Central memory CD4-positive, alpha-beta T cell (primary cell): ENCODE measurements around the gene ITGB1BP1.
"Not testable (repeated sequence)": the region's sequence is repeated elsewhere in the genome, so short reads cannot be mapped to it uniquely, and the experiment has no call there.

Experiments
- DNase-seq: peaks from one replicate; pipeline ENCODE4 v3.0.0; 2022

ITGB1BP1 gene

DNA sequence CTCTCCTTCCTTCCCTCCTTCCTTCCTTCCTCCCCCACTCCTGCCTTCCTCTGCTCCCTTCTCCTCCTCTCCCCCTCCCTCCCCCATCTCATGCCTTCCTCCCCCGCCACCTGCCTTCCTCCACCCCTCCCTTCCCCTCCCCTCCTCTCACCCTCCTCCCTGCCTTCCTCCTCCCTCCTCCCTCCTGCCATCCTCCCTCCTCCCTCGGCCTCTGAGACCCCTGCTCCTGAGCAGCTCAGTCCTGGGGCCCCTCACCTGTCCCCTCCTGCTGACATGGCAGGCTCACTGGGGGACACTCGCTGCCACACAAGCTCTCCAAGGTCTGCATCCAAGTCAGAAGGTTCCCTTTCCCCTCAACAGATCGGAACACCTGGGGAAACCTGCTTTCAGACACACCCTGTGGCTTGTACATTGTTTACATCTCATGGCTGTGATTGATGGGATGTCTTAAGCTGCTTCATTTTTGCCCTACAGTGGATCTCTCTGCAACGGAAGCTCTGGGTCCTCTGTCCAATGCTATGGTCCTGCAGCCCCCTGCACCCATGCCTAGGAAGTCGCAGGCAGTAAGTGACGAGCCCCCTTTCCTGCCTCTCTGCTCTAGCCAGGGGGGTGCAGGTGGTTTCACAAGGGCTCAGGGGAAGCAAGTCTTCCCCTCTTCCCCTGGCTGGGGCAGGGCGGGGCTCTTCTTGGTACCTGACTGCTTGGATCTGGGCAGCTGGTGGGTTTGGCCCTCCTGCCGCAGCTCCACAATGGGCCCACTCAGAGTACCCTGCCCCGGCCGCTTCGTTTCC lies 22.9 kb downstream of the ITGB1BP1 start:
- DNase-seq = no peak

- DNase-seq = no peak
These were observed 24.2 kb downstream of the ITGB1BP1 start for GRCh38 chr2:9398881-9399780.

DNA sequence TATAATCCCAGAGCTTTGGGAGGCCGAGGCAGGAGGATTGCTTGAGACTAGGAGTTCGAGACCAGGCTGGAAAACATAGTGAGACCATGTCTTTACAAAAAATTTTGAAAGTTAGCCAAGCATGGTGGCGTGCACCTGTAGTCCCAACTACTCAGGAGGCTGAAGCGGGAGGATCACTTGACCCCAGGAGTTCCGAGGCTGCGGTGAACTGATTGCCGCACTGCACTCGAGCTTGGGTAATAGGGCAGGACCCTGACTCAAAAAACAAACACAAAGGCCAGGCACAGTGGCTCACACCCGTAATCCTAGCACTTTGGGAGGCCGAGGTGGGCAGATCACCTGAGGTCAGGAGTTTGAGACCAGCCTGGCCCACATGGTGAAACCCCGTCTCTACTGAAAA lies 25.1 kb downstream of the ITGB1BP1 start:
- not testable (repeated sequence) for DNase-seq

DNA sequence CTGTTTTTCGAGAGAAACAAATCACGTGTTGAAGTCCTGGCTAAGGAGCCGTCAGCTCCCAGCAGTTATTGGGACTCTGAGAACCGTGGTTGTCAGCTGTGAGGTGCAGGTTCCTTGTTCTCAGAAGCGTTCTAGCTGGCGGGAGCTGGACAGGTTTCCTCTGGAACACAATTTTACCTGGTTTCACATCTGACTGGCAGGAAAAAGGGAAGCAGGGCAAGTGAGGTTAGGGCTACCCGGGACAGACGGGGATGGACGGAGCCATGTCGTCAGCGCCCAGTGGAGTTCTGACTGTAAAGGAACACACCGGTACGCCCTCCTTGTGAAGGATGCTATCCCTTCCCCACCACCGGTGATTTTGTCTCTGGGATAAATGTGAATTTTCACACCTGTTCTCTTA lies 26.1 kb downstream of the ITGB1BP1 start:
- no peak for DNase-seq

- DNase-seq = no peak
These were observed 28.5 kb downstream of the ITGB1BP1 start for GRCh38 chr2:9394816-9395215.

DNA sequence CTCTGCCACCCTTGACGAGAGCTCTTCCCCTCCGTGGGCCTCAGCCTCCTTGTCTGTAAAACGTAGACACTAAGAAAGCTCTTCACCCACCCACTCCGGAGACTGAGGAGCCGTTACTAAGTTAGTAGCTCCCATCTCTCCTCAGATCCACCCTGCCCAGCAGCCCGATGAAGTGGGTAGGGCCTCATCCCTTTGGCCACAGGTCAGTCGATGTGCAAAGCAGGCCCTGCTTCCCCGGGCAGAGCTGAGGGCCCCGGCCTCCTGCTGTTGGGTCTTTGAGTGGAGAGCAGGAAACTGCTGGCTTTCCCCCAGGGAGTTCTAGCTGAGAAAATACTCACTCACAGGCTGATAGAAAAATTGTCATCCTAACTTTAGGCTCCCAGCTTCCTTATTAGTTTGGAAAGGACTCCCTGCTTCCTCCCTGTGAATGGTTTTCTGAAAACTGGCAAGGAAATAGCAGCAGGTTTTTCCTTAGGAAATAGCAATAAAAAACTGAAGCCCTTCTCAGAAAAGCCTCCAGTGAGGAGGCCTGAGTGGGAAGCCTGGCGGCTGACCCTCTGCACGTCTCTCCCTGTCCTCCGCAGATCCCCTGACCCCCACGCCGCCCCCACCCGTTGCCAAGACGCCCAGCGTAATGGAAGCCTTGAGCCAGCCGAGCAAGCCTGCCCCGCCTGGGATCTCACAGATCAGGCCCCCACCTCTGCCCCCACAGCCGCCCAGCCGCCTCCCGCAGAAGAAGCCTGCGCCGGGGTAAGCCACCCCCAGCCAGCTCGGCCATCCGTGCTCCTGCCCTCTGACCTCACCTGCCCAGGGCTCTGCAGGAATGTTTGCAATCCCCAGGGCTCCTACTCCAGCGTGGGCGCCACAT lies 30.2 kb downstream of the ITGB1BP1 start:
- no peak for DNase-seq

DNA sequence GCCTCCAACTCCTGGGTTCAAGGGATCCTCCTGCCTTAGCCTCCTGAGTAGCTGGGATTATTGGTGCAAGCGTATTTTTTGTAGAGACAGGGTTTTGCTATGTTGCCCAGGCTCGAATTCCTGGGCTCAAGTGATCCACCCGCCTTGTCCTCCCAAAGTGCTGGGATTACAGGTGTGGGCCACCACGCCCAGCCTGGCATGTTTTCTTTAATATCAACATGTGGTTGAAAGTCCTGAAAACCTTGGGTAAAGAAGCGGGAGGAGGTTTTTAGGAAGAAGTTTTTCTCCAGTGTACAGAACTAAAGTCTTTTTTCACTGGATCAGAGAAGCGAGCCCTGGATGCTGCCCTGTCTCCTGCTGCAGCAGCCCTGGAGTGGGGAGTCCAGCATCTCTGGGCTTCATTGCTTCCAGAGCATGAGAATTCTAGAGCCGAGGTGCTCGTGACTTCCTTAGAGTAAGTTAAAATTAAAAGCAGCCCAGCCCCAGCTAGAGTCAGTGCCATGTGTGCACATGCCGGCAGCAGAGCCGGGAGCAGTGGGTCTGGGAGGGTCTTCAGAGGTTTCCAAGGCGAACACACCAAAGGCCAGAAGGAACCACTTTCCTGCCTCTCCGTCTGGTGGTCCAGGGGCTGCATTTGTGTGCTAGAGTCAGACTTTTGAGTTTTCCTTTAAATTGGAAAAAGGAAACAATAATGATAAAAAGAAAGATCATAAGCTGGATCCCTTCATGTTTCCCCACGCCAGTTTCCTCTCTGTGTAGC lies 31.2 kb downstream of the ITGB1BP1 start:
- DNase-seq = no peak

- no peak for DNase-seq
These were observed 32.3 kb downstream of the ITGB1BP1 start for GRCh38 chr2:9390991-9391390.

DNA sequence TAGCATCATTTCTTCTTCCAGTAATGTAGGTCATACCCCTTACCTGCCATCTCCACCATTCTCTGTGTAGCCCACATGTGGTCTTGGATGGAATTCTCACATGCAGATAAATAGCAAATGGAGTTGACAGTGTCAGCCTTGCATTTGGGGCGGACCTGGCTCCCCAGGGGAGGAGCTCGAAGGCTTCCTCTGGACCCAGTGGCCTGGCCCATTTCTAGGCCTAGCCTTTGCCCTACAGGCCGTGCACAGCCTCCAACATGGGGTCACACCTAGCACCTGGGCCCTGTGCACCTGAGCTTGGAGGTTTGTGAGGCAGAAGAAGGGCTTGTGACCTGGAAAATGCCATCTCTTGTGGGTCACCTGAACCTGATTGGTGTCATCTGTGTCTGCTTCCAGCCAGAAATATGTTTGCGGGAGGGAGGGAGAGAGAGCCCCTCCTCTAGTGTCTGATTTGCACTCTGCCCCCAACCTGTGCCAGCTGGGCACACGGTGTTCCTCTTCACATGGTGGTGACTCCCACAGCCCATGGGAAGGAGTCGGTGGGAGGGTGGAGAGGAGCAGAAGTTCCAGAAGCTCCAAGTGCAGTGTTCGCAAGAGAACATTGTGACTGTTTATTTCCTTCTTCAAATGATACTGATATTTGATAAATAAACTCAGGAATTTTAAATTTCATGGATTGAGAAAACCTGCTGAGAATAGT lies 33.0 kb downstream of the ITGB1BP1 start:
- DNase-seq = no peak

DNA sequence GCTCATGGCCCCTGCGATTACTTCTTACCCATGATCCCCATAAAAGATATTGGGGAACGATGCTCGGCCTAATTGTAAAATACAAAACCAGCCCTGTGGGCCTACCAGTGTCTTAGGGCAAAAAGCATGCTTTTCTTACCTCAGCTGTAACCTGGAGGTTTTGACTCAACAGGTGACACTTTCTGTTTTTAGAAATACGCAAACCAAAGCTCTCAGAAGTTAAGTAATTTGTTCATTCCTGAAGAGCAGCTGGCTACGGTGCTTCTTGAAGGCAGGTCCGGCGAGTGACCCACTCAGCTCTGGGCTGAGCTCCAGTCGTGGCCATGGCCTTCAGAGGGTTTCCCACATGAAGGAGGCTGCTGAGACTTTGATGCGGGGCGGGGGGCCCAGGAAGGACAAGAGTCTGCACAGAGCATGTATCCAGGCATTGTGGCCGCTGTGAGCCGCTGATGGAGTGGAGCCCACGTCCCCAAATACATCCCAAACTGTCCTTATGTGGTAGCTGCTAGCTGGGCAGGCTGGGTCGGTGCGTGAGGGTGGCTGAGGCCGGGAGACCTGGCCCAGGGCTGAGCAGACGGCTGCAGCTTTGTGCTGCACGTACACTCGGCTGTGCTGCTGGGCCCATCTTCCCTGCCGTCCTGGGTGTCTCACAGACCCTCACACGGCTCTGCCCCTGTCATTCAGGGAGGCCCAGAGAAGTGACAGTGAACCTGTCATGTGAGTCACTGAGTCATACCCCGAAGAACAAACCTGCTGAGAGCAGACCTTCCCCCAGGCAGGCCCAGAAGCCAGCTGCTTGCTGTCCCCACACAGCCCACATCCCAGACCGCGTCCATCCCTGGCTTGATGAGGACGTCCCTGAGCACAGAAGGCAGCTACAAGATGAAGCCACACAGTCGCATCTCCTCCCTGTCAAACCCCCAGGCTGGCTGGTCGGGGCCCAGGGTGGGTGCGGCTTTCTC lies 34.1 kb downstream of the ITGB1BP1 start:
- DNase-seq = no peak

DNA sequence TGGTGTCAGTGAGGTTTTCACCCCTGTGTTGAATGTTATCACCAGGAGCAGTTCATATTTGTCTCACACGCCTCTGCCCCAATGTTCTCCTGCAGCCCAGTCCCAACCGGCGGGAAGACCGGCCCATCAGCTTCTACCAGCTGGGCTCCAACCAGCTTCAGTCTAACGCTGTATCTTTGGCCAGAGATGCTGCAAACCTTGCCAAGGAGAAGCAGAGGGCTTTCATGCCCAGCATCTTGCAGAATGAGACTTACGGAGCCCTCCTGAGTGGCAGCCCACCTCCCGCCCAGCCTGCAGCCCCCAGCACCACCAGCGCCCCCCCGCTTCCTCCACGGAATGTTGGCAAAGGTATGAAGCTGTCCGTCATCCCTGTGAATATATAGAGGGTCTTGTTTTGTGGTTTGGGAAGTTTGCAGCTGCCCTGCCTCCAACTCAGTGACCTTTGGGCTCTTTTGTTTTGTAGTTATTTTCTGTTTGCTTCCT lies 35.1 kb downstream of the ITGB1BP1 start:
- DNase-seq = no peak

DNA sequence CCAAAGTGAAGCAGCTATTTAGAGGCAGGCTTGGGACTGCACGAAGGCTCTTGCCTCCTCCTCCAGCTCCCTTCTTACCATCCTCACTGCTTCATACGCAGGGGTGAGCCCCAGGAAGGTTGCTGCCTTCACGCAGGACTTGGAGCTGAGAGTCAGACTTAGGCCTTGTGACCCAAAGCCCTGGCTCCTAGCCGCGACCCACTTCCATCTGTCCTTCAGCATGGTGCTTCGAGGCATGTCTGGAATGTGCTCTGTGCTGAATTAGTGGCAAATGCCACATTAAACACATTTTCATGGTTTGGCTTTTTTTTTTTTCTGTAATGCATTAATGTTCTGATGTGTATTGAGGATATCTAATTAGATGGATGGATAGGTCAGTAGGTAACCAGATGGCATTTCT lies 37.5 kb downstream of the ITGB1BP1 start:
- no peak for DNase-seq

GRCh38 chr2:9384521-9384920 lies 38.8 kb downstream of the ITGB1BP1 start:
- no peak for DNase-seq

DNA sequence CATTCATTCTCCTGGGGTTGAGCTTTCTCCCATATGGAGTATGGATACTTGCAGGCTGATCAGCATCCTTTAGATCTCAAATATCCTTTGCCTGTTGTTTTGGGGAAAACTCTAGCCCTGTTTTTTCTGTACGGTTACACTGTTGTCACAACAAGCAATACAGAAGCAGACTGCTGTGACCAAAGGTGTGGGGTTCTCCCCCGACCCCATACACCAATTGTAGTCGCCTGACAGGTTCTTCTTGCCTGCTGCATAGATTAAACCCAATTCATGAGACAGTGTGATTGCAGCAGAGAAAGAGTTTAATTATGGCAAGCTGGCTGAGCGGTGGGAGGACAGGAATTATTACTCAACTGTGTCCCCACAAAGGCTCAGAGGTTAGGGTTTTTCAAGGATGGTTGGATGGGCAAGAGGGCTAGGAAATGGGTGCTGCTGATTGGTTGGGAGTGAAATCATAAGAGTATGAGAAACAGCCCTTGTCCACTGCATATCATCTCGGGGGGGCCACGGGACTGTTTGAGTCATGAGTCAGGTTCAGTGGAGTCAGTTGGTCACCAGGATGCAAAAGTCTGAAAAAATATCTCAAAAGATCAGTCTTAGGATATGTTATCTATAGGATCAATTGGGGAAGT lies 40.6 kb downstream of the ITGB1BP1 start:
- DNase-seq = no peak

DNA sequence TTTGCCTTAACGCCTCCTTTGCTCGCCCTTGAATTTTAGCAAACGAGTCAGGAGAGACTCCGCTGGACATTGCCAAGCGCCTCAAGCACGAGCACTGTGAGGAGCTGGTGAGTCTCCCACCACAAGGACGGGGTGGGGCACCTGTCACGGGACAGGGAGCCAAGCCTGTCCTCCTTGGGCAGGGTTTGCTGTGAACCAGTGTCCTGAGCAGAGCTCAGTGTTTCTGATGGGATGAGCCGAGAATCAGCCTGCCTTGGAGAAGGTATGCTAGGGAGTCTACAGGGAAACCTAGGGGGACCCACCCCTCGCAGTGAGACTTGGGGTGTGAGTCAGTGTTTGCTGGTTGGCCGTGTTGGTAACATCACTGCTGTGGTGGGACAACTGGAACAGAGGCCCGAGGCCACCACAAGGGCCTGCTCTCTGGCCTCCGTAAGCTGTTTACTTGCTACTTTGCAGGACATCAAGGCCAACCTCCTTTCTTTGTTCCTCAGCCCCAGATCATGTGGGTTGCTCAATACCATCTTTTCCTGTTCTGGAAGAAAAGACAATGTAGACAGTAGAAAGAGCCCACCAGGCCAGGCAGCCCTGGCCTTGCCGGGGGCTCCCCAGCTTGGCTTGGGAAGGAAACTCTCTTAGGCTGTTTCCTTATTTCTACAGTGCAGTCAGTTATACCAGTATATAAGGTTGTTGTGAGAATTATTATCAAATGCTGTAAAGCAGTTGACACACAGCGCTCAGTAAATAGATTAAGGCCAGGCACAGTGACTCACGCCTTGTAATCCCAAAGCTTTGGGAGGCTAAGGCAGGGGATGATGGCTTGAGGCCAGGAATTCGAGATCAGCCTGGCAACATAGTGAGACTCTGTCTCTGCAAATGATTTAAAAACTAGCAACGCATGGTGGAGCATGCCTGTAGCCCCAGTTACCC lies 42.4 kb downstream of the ITGB1BP1 start:
- no peak for DNase-seq

GRCh38 chr2:9379391-9379755 lies 44.0 kb downstream of the ITGB1BP1 start:
- no peak for DNase-seq

- no peak for DNase-seq
These were observed 44.6 kb downstream of the ITGB1BP1 start for GRCh38 chr2:9378433-9379390.
